ENCODE data around the gene SYNPO2. TPM values are rescaled to one million over a fixed set of nuclear protein-coding genes. Genes with fewer than 3 reads are reported as not detected.

The SYNPO2 gene
- polyA plus RNA-seq, 3 donors from 2014 or later = 0.08 to 0.13 TPM; not detected in 1

- Mint-ChIP-seq H3K4me3 (no peak overlapping the region), H3K27ac (no peak overlapping the region), H3K36me3 (no peaks in the 10 kb centered on the region), H3K4me1 (no peaks in the 10 kb centered on the region), H3K27me3 (ENCODE audit: low read depth in 3 of 3) (peaks cover 0 to 4% (median 2%) of the 10 kb centered on the region in 3 donors), H3K9me3 (no peaks in the 10 kb centered on the region)
- DNase-seq = no peak
These were observed 9.6 kb downstream of the SYNPO2 start for GRCh38 chr4:118898221-118898620.

GRCh38 chr4:118898684-118899138 is 10.1 kb downstream of the SYNPO2 start:
- DNase-seq = no peak
- peaks cover 0 to 4% (median 2%) of the 10 kb centered on the region in 3 donors for H3K27me3 Mint-ChIP-seq (ENCODE audit: low read depth in 3 of 3)
- H3K9me3 Mint-ChIP-seq = no peaks in the 10 kb centered on the region
- H3K4me1 Mint-ChIP-seq = no peaks in the 10 kb centered on the region
- H3K36me3 Mint-ChIP-seq = no peaks in the 10 kb centered on the region
- H3K27ac Mint-ChIP-seq = no peak overlapping the region
- no peak overlapping the region for H3K4me3 Mint-ChIP-seq

DNA sequence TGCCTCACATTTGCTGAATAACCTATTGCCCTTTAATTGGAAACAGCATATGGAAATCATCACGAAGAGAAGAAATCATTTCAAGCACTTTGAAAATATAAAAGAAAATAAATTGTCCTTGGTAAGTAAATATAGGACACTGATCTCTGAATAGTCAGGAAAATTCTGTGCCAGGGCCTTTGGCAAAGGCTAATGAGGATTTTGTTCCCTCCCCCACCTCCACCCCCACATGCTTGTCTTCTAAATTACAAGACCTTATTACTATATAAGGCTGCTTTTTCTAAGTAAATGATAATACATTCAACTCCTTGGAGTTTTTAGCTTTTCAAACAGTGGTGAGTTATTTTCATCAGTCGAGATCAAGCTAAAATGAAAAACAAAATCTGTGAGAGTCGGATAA is 15.8 kb downstream of the SYNPO2 start:
- no peaks in the 10 kb centered on the region for H3K36me3 Mint-ChIP-seq
- H3K27ac Mint-ChIP-seq = no peak overlapping the region
- no peak for DNase-seq
- H3K9me3 Mint-ChIP-seq = no peaks in the 10 kb centered on the region
- H3K4me3 Mint-ChIP-seq = no peak overlapping the region
- no peaks in the 10 kb centered on the region for H3K4me1 Mint-ChIP-seq
- peaks cover 4 to 7% (median 4%) of the 10 kb centered on the region in 3 donors for H3K27me3 Mint-ChIP-seq (ENCODE audit: low read depth in 3 of 3)

GRCh38 chr4:118904935-118905334 is 16.3 kb downstream of the SYNPO2 start:
- no peaks in the 10 kb centered on the region for H3K9me3 Mint-ChIP-seq
- H3K4me1 Mint-ChIP-seq = no peaks in the 10 kb centered on the region
- no peak overlapping the region for H3K4me3 Mint-ChIP-seq
- no peak overlapping the region for H3K27ac Mint-ChIP-seq
- H3K27me3 Mint-ChIP-seq (ENCODE audit: low read depth in 3 of 3) = peaks cover 2 to 7% (median 4%) of the 10 kb centered on the region in 3 donors
- no peaks in the 10 kb centered on the region for H3K36me3 Mint-ChIP-seq
- DNase-seq = no peak

- peaks cover 2 to 7% (median 6%) of the 10 kb centered on the region in 3 donors for H3K27me3 Mint-ChIP-seq (ENCODE audit: low read depth in 3 of 3)
- H3K4me3 Mint-ChIP-seq = no peak overlapping the region
- H3K36me3 Mint-ChIP-seq = no peaks in the 10 kb centered on the region
- H3K27ac Mint-ChIP-seq = no peak overlapping the region
- no peaks in the 10 kb centered on the region for H3K4me1 Mint-ChIP-seq
- no peaks in the 10 kb centered on the region for H3K9me3 Mint-ChIP-seq
- DNase-seq = no peak
These were observed 16.9 kb downstream of the SYNPO2 start for GRCh38 chr4:118905566-118905965.

- Mint-ChIP-seq H3K4me3 (no peak overlapping the region), H3K36me3 (no peaks in the 10 kb centered on the region), H3K9me3 (peaks cover 0 to 5% (median 0%) of the 10 kb centered on the region in 6 donors), H3K27me3 (ENCODE audit: low read depth in 3 of 3) (peaks cover 5 to 12% (median 10%) of the 10 kb centered on the region in 3 donors), H3K4me1 (no peaks in the 10 kb centered on the region), H3K27ac (no peak overlapping the region)
- no peak for DNase-seq
These were observed 20.7 kb downstream of the SYNPO2 start for GRCh38 chr4:118909173-118909956.

- no peak overlapping the region for H3K27ac Mint-ChIP-seq
- peaks cover 5 to 12% (median 11%) of the 10 kb centered on the region in 3 donors for H3K27me3 Mint-ChIP-seq (ENCODE audit: low read depth in 3 of 3)
- H3K4me1 Mint-ChIP-seq = no peaks in the 10 kb centered on the region
- no peak overlapping the region for H3K4me3 Mint-ChIP-seq
- no peak for DNase-seq
- no peaks in the 10 kb centered on the region for H3K36me3 Mint-ChIP-seq
- H3K9me3 Mint-ChIP-seq = peaks cover 0 to 8% (median 0%) of the 10 kb centered on the region in 6 donors
These were observed 21.6 kb downstream of the SYNPO2 start for GRCh38 chr4:118910221-118910620.

- peaks cover 5 to 12% (median 11%) of the 10 kb centered on the region in 3 donors for H3K27me3 Mint-ChIP-seq (ENCODE audit: low read depth in 3 of 3)
- no peak overlapping the region for H3K27ac Mint-ChIP-seq
- DNase-seq = no peak
- H3K4me3 Mint-ChIP-seq = no peak overlapping the region
- H3K9me3 Mint-ChIP-seq = peaks cover 0 to 8% (median 0%) of the 10 kb centered on the region in 6 donors
- H3K36me3 Mint-ChIP-seq = no peaks in the 10 kb centered on the region
- no peaks in the 10 kb centered on the region for H3K4me1 Mint-ChIP-seq
These were observed 22.6 kb downstream of the SYNPO2 start for GRCh38 chr4:118911238-118911703.

DNA sequence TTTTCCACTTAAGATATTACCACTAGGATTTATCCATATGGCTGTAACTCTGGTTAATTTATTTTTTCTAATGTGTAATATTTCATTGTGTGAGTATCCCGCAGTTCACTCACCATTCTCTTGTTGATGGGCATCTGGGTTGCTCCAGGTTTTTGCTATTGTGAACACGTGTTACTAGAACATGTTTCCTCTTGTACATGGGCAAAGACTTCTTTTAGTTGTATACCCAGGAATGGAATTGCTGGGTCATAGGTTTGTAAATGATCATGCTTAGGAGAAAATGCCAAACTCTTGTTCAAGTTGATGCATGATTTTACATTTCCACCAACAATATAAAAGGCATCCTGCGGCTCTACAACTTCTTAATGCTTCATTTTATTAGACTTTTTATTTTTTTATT is 26.8 kb downstream of the SYNPO2 start:
- no peak for DNase-seq
- Mint-ChIP-seq H3K4me3 (no peak overlapping the region), H3K4me1 (no peaks in the 10 kb centered on the region), H3K36me3 (no peaks in the 10 kb centered on the region), H3K27ac (no peak overlapping the region), H3K27me3 (ENCODE audit: low read depth in 3 of 3) (peaks cover 5 to 6% (median 5%) of the 10 kb centered on the region in 3 donors), H3K9me3 (peaks cover 0 to 8% (median 0%) of the 10 kb centered on the region in 6 donors)

- no peak overlapping the region for H3K4me3 Mint-ChIP-seq
- H3K27ac Mint-ChIP-seq = no peak overlapping the region
- H3K9me3 Mint-ChIP-seq = peaks cover 0 to 8% (median 0%) of the 10 kb centered on the region in 6 donors
- no peak for DNase-seq
- H3K4me1 Mint-ChIP-seq = no peaks in the 10 kb centered on the region
- H3K27me3 Mint-ChIP-seq (ENCODE audit: low read depth in 3 of 3) = peaks cover 2 to 12% (median 5%) of the 10 kb centered on the region in 3 donors
- no peaks in the 10 kb centered on the region for H3K36me3 Mint-ChIP-seq
These were observed 28.1 kb downstream of the SYNPO2 start for GRCh38 chr4:118916691-118917289.

DNA sequence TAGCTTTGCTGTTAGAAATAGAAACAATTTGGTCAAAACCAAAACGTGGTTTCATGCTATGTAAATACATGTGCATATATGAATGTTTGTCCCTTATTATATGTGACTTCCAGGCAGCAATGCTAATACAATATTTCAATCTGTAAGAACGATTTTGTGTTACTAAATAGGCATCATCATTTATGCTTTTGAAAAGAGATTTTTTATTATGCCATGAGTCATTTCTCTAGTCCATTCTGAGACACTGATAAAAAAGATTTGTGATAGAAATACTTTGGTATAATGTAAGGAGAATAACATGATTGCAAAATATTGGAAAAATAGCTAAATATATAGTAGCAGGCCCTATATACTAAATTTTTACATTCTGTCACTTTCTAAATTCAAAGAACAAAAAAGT is 28.9 kb downstream of the SYNPO2 start:
- Mint-ChIP-seq H3K27me3 (ENCODE audit: low read depth in 3 of 3) (peaks cover 2 to 12% (median 3%) of the 10 kb centered on the region in 3 donors), H3K4me1 (no peaks in the 10 kb centered on the region), H3K9me3 (peaks cover 0 to 8% (median 0%) of the 10 kb centered on the region in 6 donors), H3K36me3 (no peaks in the 10 kb centered on the region), H3K27ac (no peak overlapping the region), H3K4me3 (no peak overlapping the region)
- DNase-seq = no peak

DNA sequence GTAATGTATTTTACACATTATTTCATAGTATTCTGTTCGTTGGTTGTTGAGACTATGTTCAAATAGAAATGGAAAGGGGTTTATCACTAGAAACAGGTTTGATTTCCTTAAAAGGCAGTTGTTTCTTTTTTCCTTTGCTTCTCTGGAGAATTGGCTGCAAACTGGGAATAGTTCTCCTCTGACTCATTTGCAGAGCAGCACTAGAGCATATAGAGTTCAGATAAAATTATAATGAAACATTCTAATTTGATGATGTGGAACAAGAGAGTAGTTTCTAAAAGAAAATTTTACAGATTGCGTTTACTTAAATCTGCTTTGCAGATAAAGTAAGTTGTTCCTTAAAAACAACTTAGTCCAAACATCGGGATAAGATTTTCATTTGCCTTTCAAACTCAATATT is 29.7 kb downstream of the SYNPO2 start:
- H3K4me1 Mint-ChIP-seq = no peaks in the 10 kb centered on the region
- H3K9me3 Mint-ChIP-seq = peaks cover 0 to 8% (median 0%) of the 10 kb centered on the region in 6 donors
- DNase-seq = no peak
- no peak overlapping the region for H3K4me3 Mint-ChIP-seq
- peaks cover 2 to 12% (median 3%) of the 10 kb centered on the region in 3 donors for H3K27me3 Mint-ChIP-seq (ENCODE audit: low read depth in 3 of 3)
- no peak overlapping the region for H3K27ac Mint-ChIP-seq
- no peaks in the 10 kb centered on the region for H3K36me3 Mint-ChIP-seq

DNA sequence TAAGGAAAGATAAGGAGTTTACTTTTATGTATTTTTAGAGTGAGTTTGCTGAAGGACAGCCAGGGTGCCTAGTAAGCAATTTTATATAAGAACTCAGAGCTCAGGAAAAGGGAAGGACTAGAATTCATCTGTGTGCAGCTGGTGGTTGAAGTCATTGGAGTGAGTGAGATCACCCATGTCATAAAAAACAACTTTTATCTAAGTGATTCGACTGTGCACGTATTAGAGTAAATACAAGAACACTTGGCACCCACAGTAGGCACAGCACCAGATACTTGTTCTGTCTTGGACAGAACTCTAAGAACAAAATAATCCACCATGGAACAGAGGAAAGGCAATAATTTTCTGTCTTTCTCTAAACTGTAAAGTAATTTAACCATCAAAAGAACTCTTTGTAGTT is 31.6 kb downstream of the SYNPO2 start:
- H3K4me3 Mint-ChIP-seq = no peak overlapping the region
- H3K27me3 Mint-ChIP-seq (ENCODE audit: low read depth in 3 of 3) = peaks cover 2 to 8% (median 2%) of the 10 kb centered on the region in 3 donors
- no peaks in the 10 kb centered on the region for H3K36me3 Mint-ChIP-seq
- no peaks in the 10 kb centered on the region for H3K9me3 Mint-ChIP-seq
- DNase-seq = no peak
- H3K27ac Mint-ChIP-seq = no peak overlapping the region
- H3K4me1 Mint-ChIP-seq = no peaks in the 10 kb centered on the region

DNA sequence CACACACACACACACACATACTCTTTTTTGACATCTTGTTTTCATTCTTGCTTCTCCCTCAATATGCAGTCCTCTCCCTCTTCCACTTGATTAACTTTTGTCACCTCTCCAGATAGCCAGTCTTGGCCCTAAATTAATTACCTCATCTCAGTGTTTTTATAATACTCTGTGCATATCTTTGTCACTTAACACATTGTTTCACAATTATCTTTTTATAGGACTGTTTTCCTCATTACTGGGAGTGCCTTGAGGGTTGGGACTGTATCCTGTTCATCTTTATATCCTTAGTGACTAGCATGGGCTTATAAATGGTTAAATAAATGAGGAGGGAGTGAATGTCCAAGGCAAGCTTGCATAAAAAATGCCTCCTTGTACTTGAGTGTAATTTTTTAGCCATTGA is 33.1 kb downstream of the SYNPO2 start:
- H3K4me1 Mint-ChIP-seq = no peaks in the 10 kb centered on the region
- no peaks in the 10 kb centered on the region for H3K9me3 Mint-ChIP-seq
- DNase-seq = no peak
- H3K36me3 Mint-ChIP-seq = no peaks in the 10 kb centered on the region
- H3K4me3 Mint-ChIP-seq = no peak overlapping the region
- peaks cover 2 to 11% (median 2%) of the 10 kb centered on the region in 3 donors for H3K27me3 Mint-ChIP-seq (ENCODE audit: low read depth in 3 of 3)
- no peak overlapping the region for H3K27ac Mint-ChIP-seq

Data from immature natural killer cell (primary cell).